HEK293 (cell line): Measurements from ENCODE around the gene RING1.
A peak's percentile ranks its signal among the peaks of the same experiment; 100 is the strongest.

Source experiments
- BCL11A ChIP-seq: fragments of 450-650 bp; formaldehyde crosslinking; IDR thresholded peaks from 2 replicates; pipeline ENCODE4 v1.5.1; 2016; ENCODE audit warnings: low read depth, missing biosample characterization, missing genetic modification characterization
- CTCF ChIP-seq: fragments of 450-650 bp; formaldehyde crosslinking; IDR thresholded peaks from 2 replicates; pipeline ENCODE4 v1.5.1; 2016; ENCODE audit warnings: missing biosample characterization, missing genetic modification characterization
- EGR2 ChIP-seq: fragments of 450-650 bp; formaldehyde crosslinking; IDR thresholded peaks from 2 replicates; pipeline ENCODE4 v1.5.1; 2016; ENCODE audit warnings: low read depth, missing biosample characterization, missing genetic modification characterization
- FEZF1 ChIP-seq: fragments of 450-650 bp; formaldehyde crosslinking; IDR thresholded peaks from 2 replicates; pipeline ENCODE4 v1.5.1; 2016; ENCODE audit warnings: missing biosample characterization, missing genetic modification characterization
- MZF1 ChIP-seq: fragments of 450-650 bp; formaldehyde crosslinking; IDR thresholded peaks from 2 replicates; pipeline ENCODE4 v1.5.1; 2017; ENCODE audit warnings: missing biosample characterization, missing genetic modification characterization, borderline replicate concordance
- PRDM1 ChIP-seq: fragments of 450-650 bp; formaldehyde crosslinking; IDR thresholded peaks from 2 replicates; pipeline ENCODE4; 2016; ENCODE audit warnings: missing biosample characterization, missing genetic modification characterization
- SP3 ChIP-seq: fragments of 450-650 bp; formaldehyde crosslinking; IDR thresholded peaks from 2 replicates; pipeline ENCODE4 v1.5.1; 2016; ENCODE audit warnings: missing biosample characterization, missing genetic modification characterization
- SP7 ChIP-seq: fragments of 450-650 bp; formaldehyde crosslinking; IDR thresholded peaks from 2 replicates; pipeline ENCODE4 v1.5.1; 2016; ENCODE audit warnings: missing biosample characterization, missing genetic modification characterization
- WT1 ChIP-seq: fragments of 450-650 bp; formaldehyde crosslinking; IDR thresholded peaks from 2 replicates; pipeline ENCODE4 v1.5.1; 2016; ENCODE audit warnings: missing biosample characterization, missing genetic modification characterization
- ZBTB11 ChIP-seq: fragments of 450-650 bp; formaldehyde crosslinking; conservative IDR thresholded peaks from 2 replicates; pipeline ENCODE4 v1.5.1; 2016; ENCODE audit warnings: low read depth, missing biosample characterization, missing genetic modification characterization
- ZNF132 ChIP-seq: fragments of 450-650 bp; formaldehyde crosslinking; IDR thresholded peaks from 2 replicates; pipeline ENCODE4 v1.5.1; 2017; ENCODE audit warnings: missing biosample characterization, missing genetic modification characterization, borderline replicate concordance
- ZNF140 ChIP-seq: fragments of 450-650 bp; formaldehyde crosslinking; IDR thresholded peaks from 2 replicates; pipeline ENCODE4 v1.5.1; 2016; ENCODE audit warnings: missing biosample characterization, missing genetic modification characterization
- ZNF157 ChIP-seq: fragments of 450-650 bp; formaldehyde crosslinking; IDR thresholded peaks from 2 replicates; pipeline ENCODE4 v1.5.1; 2016; ENCODE audit warnings: missing biosample characterization, missing genetic modification characterization
- ZNF16 ChIP-seq: fragments of 450-650 bp; formaldehyde crosslinking; IDR thresholded peaks from 2 replicates; pipeline ENCODE4 v1.5.1; 2016; ENCODE audit warnings: low read depth, missing biosample characterization, missing genetic modification characterization
- ZNF211 ChIP-seq: fragments of 450-650 bp; formaldehyde crosslinking; IDR thresholded peaks from 2 replicates; pipeline ENCODE4 v1.5.1; 2016; ENCODE audit warnings: low read depth, missing biosample characterization, missing genetic modification characterization
- ZNF223 ChIP-seq: fragments of 450-650 bp; formaldehyde crosslinking; IDR thresholded peaks from 2 replicates; pipeline ENCODE4 v1.5.1; 2016; ENCODE audit warnings: missing biosample characterization, missing genetic modification characterization
- ZNF302 ChIP-seq: fragments of 450-650 bp; formaldehyde crosslinking; IDR thresholded peaks from 2 replicates; pipeline ENCODE4 v1.5.1; 2016; ENCODE audit warnings: missing biosample characterization, missing genetic modification characterization, low read depth
- ZNF366 ChIP-seq: fragments of 450-650 bp; formaldehyde crosslinking; conservative IDR thresholded peaks from 2 replicates; pipeline ENCODE4 v1.5.1; 2016; ENCODE audit warnings: missing biosample characterization, missing genetic modification characterization
- ZNF37A ChIP-seq: fragments of 450-650 bp; IDR thresholded peaks from 2 replicates; pipeline ENCODE4 v1.5.1; 2018; ENCODE audit warnings: missing biosample characterization, missing genetic modification characterization
- ZNF391 ChIP-seq: fragments of 450-650 bp; formaldehyde crosslinking; IDR thresholded peaks from 2 replicates; pipeline ENCODE4 v1.5.1; 2016; ENCODE audit warnings: low read depth, missing biosample characterization, missing genetic modification characterization, borderline replicate concordance
- ZNF398 ChIP-seq: fragments of 450-650 bp; formaldehyde crosslinking; IDR thresholded peaks from 2 replicates; pipeline ENCODE4 v1.5.1; 2017; ENCODE audit warnings: missing biosample characterization, missing genetic modification characterization
- ZNF48 ChIP-seq: fragments of 450-650 bp; formaldehyde crosslinking; IDR thresholded peaks from 2 replicates; pipeline ENCODE4 v1.5.1; 2016; ENCODE audit warnings: missing biosample characterization, missing genetic modification characterization
- ZNF529 ChIP-seq: fragments of 450-650 bp; formaldehyde crosslinking; IDR thresholded peaks from 2 replicates; pipeline ENCODE4 v1.5.1; 2017; ENCODE audit warnings: missing genetic modification characterization, missing biosample characterization; ENCODE audit not compliant: insufficient replicate concordance
- ZNF561 ChIP-seq: fragments of 450-650 bp; IDR thresholded peaks from 2 replicates; pipeline ENCODE4 v1.5.1; 2018; ENCODE audit warnings: missing biosample characterization, missing genetic modification characterization, borderline replicate concordance
- ZNF600 ChIP-seq: fragments of 450-650 bp; formaldehyde crosslinking; IDR thresholded peaks from 2 replicates; pipeline ENCODE4 v1.5.1; 2016; ENCODE audit warnings: missing biosample characterization, missing genetic modification characterization
- ZNF658 ChIP-seq: fragments of 450-650 bp; formaldehyde crosslinking; IDR thresholded peaks from 2 replicates; pipeline ENCODE4; 2016; ENCODE audit warnings: missing biosample characterization, missing genetic modification characterization
- TF ChIP-seq, protein P1 (sequence below): fragments of 450-650 bp; formaldehyde crosslinking; IDR thresholded peaks from 2 replicates; pipeline ENCODE4 v1.5.1; 2017; ENCODE audit warnings: missing biosample characterization, missing genetic modification characterization
- TF ChIP-seq, protein P2 (sequence below): fragments of 450-650 bp; formaldehyde crosslinking; IDR thresholded peaks from 2 replicates; pipeline ENCODE4 v1.5.1; 2017; ENCODE audit warnings: missing biosample characterization, mild to moderate bottlenecking, missing genetic modification characterization, moderate library complexity
- TF ChIP-seq, protein P3 (sequence below): fragments of 450-650 bp; formaldehyde crosslinking; IDR thresholded peaks from 2 replicates; pipeline ENCODE4 v1.5.1; 2016; ENCODE audit warnings: missing biosample characterization, missing genetic modification characterization

Gene RING1

DNA sequence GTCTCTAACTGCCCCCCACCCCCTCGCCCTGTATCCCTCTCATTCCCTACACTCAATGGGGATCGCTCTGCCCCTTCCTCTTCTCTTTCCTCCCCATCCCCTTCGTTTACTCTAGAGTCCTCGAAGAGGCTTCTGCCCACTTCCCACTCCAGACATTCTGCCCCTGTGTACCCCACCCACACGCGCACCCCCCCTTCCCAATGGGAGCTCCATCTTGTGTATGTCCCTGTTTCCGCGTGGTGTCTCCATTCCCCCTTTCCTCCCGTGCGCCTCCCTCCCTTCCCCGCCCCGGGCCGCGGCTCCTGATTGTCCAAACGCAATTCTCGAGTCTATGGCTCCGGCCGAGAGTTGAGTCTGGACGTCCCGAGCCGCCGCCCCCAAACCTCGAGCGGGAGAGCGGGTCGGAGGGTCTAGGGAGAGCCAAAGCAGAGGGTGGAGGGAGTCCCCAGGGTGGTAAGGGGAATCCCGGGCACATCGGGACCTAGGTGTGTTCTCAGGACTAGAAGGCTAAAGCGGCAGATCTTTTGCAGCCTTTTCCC lies 679 bp upstream of the RING1 start (continued):
- TF ChIP-seq ZBTB11 (peak; percentile 70), ZNF529 (tag by site-specific recombination) (no peak), ZNF132 (no peak), SP3 (tag by site-specific recombination) (no peak), ZNF561 (tag by site-specific recombination) (no peak), PRDM1 (no peak), ZNF211 (tag by site-specific recombination) (no peak), ZNF366 (tag by site-specific recombination) (peak; percentile 49), ZNF157 (tag by site-specific recombination) (no peak), EGR2 (tag by site-specific recombination) (peak; percentile 44; the same call in 1 of the 2 replicates), MZF1 (peak; percentile 80), ZNF391 (tag by site-specific recombination) (no peak), BCL11A (no peak), ZNF223 (tag by site-specific recombination) (no peak), ZNF658 (tag by site-specific recombination) (no peak), ZNF140 (tag by site-specific recombination) (no peak), ZNF302 (tag by site-specific recombination) (no peak), ZNF16 (tag by site-specific recombination) (no peak), ZNF37A (tag by site-specific recombination) (no peak), ZNF398 (no peak), ZNF600 (no peak), WT1 (tag by site-specific recombination) (peak; percentile 45; the same call in 1 of the 2 replicates), FEZF1 (tag by site-specific recombination) (no peak), SP7 (no peak), ZNF48 (tag by site-specific recombination) (no peak), CTCF (tag by site-specific recombination) (peak; percentile 12; the same call in 1 of the 2 replicates)
- TF ChIP-seq, protein P1, sequence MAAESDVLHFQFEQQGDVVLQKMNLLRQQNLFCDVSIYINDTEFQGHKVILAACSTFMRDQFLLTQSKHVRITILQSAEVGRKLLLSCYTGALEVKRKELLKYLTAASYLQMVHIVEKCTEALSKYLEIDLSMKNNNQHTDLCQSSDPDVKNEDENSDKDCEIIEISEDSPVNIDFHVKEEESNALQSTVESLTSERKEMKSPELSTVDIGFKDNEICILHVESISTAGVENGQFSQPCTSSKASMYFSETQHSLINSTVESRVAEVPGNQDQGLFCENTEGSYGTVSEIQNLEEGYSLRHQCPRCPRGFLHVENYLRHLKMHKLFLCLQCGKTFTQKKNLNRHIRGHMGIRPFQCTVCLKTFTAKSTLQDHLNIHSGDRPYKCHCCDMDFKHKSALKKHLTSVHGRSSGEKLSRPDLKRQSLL = 0 out of 2 replicates have a peak, but pooled peaks have one; percentile 23
- TF ChIP-seq, protein P2, sequence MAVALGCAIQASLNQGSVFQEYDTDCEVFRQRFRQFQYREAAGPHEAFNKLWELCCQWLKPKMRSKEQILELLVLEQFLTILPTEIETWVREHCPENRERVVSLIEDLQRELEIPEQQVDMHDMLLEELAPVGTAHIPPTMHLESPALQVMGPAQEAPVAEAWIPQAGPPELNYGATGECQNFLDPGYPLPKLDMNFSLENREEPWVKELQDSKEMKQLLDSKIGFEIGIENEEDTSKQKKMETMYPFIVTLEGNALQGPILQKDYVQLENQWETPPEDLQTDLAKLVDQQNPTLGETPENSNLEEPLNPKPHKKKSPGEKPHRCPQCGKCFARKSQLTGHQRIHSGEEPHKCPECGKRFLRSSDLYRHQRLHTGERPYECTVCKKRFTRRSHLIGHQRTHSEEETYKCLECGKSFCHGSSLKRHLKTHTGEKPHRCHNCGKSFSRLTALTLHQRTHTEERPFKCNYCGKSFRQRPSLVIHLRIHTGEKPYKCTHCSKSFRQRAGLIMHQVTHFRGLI (tag by site-specific recombination) = no peak
- TF ChIP-seq, protein P3, sequence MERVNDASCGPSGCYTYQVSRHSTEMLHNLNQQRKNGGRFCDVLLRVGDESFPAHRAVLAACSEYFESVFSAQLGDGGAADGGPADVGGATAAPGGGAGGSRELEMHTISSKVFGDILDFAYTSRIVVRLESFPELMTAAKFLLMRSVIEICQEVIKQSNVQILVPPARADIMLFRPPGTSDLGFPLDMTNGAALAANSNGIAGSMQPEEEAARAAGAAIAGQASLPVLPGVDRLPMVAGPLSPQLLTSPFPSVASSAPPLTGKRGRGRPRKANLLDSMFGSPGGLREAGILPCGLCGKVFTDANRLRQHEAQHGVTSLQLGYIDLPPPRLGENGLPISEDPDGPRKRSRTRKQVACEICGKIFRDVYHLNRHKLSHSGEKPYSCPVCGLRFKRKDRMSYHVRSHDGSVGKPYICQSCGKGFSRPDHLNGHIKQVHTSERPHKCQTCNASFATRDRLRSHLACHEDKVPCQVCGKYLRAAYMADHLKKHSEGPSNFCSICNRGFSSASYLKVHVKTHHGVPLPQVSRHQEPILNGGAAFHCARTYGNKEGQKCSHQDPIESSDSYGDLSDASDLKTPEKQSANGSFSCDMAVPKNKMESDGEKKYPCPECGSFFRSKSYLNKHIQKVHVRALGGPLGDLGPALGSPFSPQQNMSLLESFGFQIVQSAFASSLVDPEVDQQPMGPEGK (tag by site-specific recombination) = peak; percentile 24
